ENCODE measurements around the gene PDE9A. TPM values are rescaled to one million over a fixed set of nuclear protein-coding genes. Genes with fewer than 3 reads are reported as not detected.

PDE9A gene
- total and polyA plus RNA-seq, 2 experiments from 2014 or later: not detected

DNA sequence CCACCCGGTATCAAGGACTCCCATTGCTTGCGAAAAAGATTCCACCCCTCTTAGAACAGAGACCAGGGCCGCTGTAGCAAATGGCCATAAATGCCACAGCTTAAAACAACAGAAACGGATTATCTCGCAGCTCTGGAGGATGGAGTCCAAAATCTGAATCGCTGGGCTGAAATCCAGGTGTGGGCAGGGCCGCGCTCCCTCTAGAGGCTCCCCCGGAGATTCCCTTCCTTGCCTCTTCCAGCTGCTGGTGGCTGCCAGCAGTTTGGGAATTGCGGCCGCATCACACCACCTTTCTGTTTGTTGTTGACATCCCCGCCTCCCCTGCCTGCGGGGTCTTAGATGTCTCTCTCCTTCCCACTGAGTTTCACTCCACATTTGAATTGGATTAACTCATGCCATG lies 15.6 kb downstream of the PDE9A start:
- DNase-seq: peak; percentile 14
- Histone ChIP-seq H3K9me3 (ENCODE audit: low read depth) (no peaks in the 10 kb centered on the region), H3K4me2 (ENCODE audit: unreplicated experiment) (no peak overlapping the region), H3K9ac (no peak overlapping the region), H3K4me1 (ENCODE audit: insufficient read depth) (no peaks in the 10 kb centered on the region), H3K4me3 (no peak overlapping the region), H3K79me2 (ENCODE audit: insufficient read depth) (no peaks in the 10 kb centered on the region), H3F3A (ENCODE audit: insufficient read depth) (no peaks in the 10 kb centered on the region), H4K20me1 (ENCODE audit: insufficient read depth) (no peaks in the 10 kb centered on the region), H3K9me2 (ENCODE audit: insufficient read depth) (no peaks in the 10 kb centered on the region), H3K36me3 (ENCODE audit: low read depth) (no peaks in the 10 kb centered on the region), H3K27ac (no peak overlapping the region), H3K27me3 (replicated peaks; ENCODE audit: insufficient read depth) (peaks cover 11% of the 10 kb centered on the region; the same call in 1 of the 2 replicates), H2AFZ (no peak overlapping the region)
- TF ChIP-seq EZH2 (IDR thresholded peaks at IDR 0.05; ENCODE audit: insufficient read depth, poor library complexity, severe bottlenecking) (no peak), EZH2phosphoT487 (IDR thresholded peaks at IDR 0.05; ENCODE audit: insufficient read depth, low read depth) (no peak)
- WGBS, 2 experiments (ENCODE audit: low coverage in 1 of 2, low lambda C conversion rate in 2 of 2, missing lambda C conversion rate in 2 of 2): 25 to 27% methylated on average over 13 of the region's 13 CpGs
- in situ Hi-C loops (cut with MboI): no loop called here

GRCh38 chr21:42670058-42670880 lies 16.8 kb downstream of the PDE9A start:
- in situ Hi-C loops (cut with MboI): no loop called here
- DNase-seq: no peak
- H3K27me3 ChIP-seq (replicated peaks; ENCODE audit: insufficient read depth): peaks cover 16% of the 10 kb centered on the region

GRCh38 chr21:42670884-42671283 lies 17.5 kb downstream of the PDE9A start:
- no peak overlapping the region for H2AFZ ChIP-seq
- no peak overlapping the region for H3K9ac ChIP-seq
- H3K27me3 ChIP-seq (replicated peaks; ENCODE audit: insufficient read depth): peaks cover 18% of the 10 kb centered on the region
- no peaks in the 10 kb centered on the region for H3K36me3 ChIP-seq (ENCODE audit: low read depth)
- no peaks in the 10 kb centered on the region for H3F3A ChIP-seq (ENCODE audit: insufficient read depth)
- H3K4me2 ChIP-seq (ENCODE audit: unreplicated experiment): no peak overlapping the region
- no peak for DNase-seq
- H3K27ac ChIP-seq: no peak overlapping the region
- no peaks in the 10 kb centered on the region for H3K9me3 ChIP-seq (ENCODE audit: low read depth)
- H3K79me2 ChIP-seq (ENCODE audit: insufficient read depth): no peaks in the 10 kb centered on the region
- no peak overlapping the region for H3K4me3 ChIP-seq
- WGBS, 2 experiments (ENCODE audit: low coverage in 1 of 2, low lambda C conversion rate in 2 of 2, missing lambda C conversion rate in 2 of 2): 23 to 27% methylated on average over 9 of the region's 9 CpGs
- no peaks in the 10 kb centered on the region for H3K4me1 ChIP-seq (ENCODE audit: insufficient read depth)
- in situ Hi-C loops (cut with MboI): no loop called here
- TF ChIP-seq EZH2 (IDR thresholded peaks at IDR 0.05; ENCODE audit: insufficient read depth, poor library complexity, severe bottlenecking) (no peak), EZH2phosphoT487 (IDR thresholded peaks at IDR 0.05; ENCODE audit: insufficient read depth, low read depth) (no peak)
- no peaks in the 10 kb centered on the region for H3K9me2 ChIP-seq (ENCODE audit: insufficient read depth)
- H4K20me1 ChIP-seq (ENCODE audit: insufficient read depth): no peaks in the 10 kb centered on the region

More at GRCh38 chr21:42670058-42670880, 16.8 kb downstream of the PDE9A start:
- Histone ChIP-seq H2AFZ (no peak overlapping the region), H3K4me3 (no peak overlapping the region), H3K36me3 (ENCODE audit: low read depth) (no peaks in the 10 kb centered on the region), H3K27ac (no peak overlapping the region), H3K9ac (no peak overlapping the region), H3K4me2 (ENCODE audit: unreplicated experiment) (no peak overlapping the region), H3K4me1 (ENCODE audit: insufficient read depth) (no peaks in the 10 kb centered on the region), H3K79me2 (ENCODE audit: insufficient read depth) (no peaks in the 10 kb centered on the region), H3K9me3 (ENCODE audit: low read depth) (no peaks in the 10 kb centered on the region), H4K20me1 (ENCODE audit: insufficient read depth) (no peaks in the 10 kb centered on the region), H3K9me2 (ENCODE audit: insufficient read depth) (no peaks in the 10 kb centered on the region), H3F3A (ENCODE audit: insufficient read depth) (no peaks in the 10 kb centered on the region)
- no peak for TF ChIP-seq EZH2 (IDR thresholded peaks at IDR 0.05; ENCODE audit: insufficient read depth, poor library complexity, severe bottlenecking)
- 55 to 58% methylated on average over 8 of the region's 8 CpGs for WGBS, 2 experiments (ENCODE audit: low coverage in 1 of 2, low lambda C conversion rate in 2 of 2, missing lambda C conversion rate in 2 of 2)

- no peaks in the 10 kb centered on the region for H3K9me2 ChIP-seq (ENCODE audit: insufficient read depth)
- H3K9me3 ChIP-seq (ENCODE audit: low read depth): no peaks in the 10 kb centered on the region
- WGBS, 2 experiments (ENCODE audit: low coverage in 1 of 2, low lambda C conversion rate in 2 of 2, missing lambda C conversion rate in 2 of 2): 62 to 67% methylated on average over 15 of the region's 15 CpGs
These were observed 18.6 kb downstream of the PDE9A start for GRCh38 chr21:42671778-42672593.

More at GRCh38 chr21:42671778-42672593, 18.6 kb downstream of the PDE9A start:
- Histone ChIP-seq H3K4me1 (ENCODE audit: insufficient read depth) (no peaks in the 10 kb centered on the region), H3K9ac (no peak overlapping the region), H2AFZ (no peak overlapping the region), H3K79me2 (ENCODE audit: insufficient read depth) (no peaks in the 10 kb centered on the region), H3K36me3 (ENCODE audit: low read depth) (no peaks in the 10 kb centered on the region), H3K27ac (no peak overlapping the region), H4K20me1 (ENCODE audit: insufficient read depth) (no peaks in the 10 kb centered on the region), H3K27me3 (replicated peaks; ENCODE audit: insufficient read depth) (peaks cover 29% of the 10 kb centered on the region), H3K4me3 (no peak overlapping the region), H3K4me2 (ENCODE audit: unreplicated experiment) (no peak overlapping the region), H3F3A (ENCODE audit: insufficient read depth) (no peaks in the 10 kb centered on the region)
- TF ChIP-seq EZH2phosphoT487 (IDR thresholded peaks at IDR 0.05; ENCODE audit: insufficient read depth, low read depth): no peak
- TF ChIP-seq EZH2 (IDR thresholded peaks at IDR 0.05; ENCODE audit: insufficient read depth, poor library complexity, severe bottlenecking): no peak
- in situ Hi-C loops (cut with MboI): no loop called here
- DNase-seq: no peak
